Liver (tissue), 9 donors: ENCODE results near the gene GCNA. TPM values are rescaled to one million over a fixed set of nuclear protein-coding genes. Genes with fewer than 3 reads are reported as not detected.

ENCODE experiments used
- DNase-seq: peaks from one replicate; pipeline ENCODE4 v3.0.0-alpha.2; 2017; ENCODE audit warnings: low spot score
- H3K27ac ChIP-seq, 2 donors: one replicate each; pipeline ENCODE4 v1.7.0; 2013; ENCODE audit warnings: inconsistent platforms in 2 of 2, low read length in 2 of 2, control low read depth in 1 of 2, low read depth in 1 of 2, mild to moderate bottlenecking in 1 of 2
- H3K27me3 ChIP-seq, 4 donors: one replicate each; pipeline versions ENCODE4 v1.6.1 to v1.7.0; 2013; ENCODE audit warnings: low read length in 3 of 4, inconsistent platforms in 1 of 4, mild to moderate bottlenecking in 1 of 4, moderate library complexity in 1 of 4; ENCODE audit not compliant: control insufficient read depth in 4 of 4, insufficient read depth in 4 of 4
- H3K36me3 ChIP-seq, 4 donors: one replicate each; pipeline versions ENCODE4 v1.6.1 to v1.7.0; 2013; ENCODE audit warnings: low read length in 3 of 4, mild to moderate bottlenecking in 3 of 4, low read depth in 1 of 4, moderate library complexity in 1 of 4; ENCODE audit not compliant: control insufficient read depth in 4 of 4, insufficient read depth in 3 of 4
- H3K4me1 ChIP-seq, 4 donors: one replicate each; pipeline versions ENCODE4 v1.6.1 to v1.7.0; 2013; ENCODE audit warnings: low read length in 3 of 4, mild to moderate bottlenecking in 3 of 4, moderate library complexity in 1 of 4; ENCODE audit not compliant: control insufficient read depth in 4 of 4, insufficient read depth in 4 of 4
- H3K4me3 ChIP-seq, 3 donors: one replicate each; pipeline versions ENCODE4 v1.6.1 to v1.7.0; 2013; ENCODE audit warnings: low read length in 3 of 3, control low read depth in 1 of 3, low read depth in 1 of 3, mild to moderate bottlenecking in 1 of 3
- H3K9ac ChIP-seq, 2 donors: one replicate each; pipeline ENCODE4 v1.7.0; 2013; ENCODE audit warnings: low read length in 2 of 2, mild to moderate bottlenecking in 2 of 2, moderate library complexity in 2 of 2, control low read depth in 1 of 2, low read depth in 1 of 2
- H3K9me3 ChIP-seq, 4 donors: one replicate each; pipeline versions ENCODE4 v1.6.1 to v1.7.0; 2013; ENCODE audit warnings: low read length in 3 of 4; ENCODE audit not compliant: control insufficient read depth in 4 of 4
- ATF3 ChIP-seq: IDR thresholded peaks from 2 replicates; pipeline ENCODE4 v1.6.1; 2016; ENCODE audit warnings: antibody characterized with exemption
- CTCF ChIP-seq: fragments of 150-350 bp; IDR thresholded peaks from 2 replicates; pipeline ENCODE4 v1.5.1; 2017; ENCODE audit warnings: improper control_type of control experiment, low read depth, low read length; ENCODE audit not compliant: missing input control
- EGR1 ChIP-seq, 2 donors: IDR thresholded peaks; 2 replicates each; pipeline ENCODE4 v1.6.1; 2016 to 2018; ENCODE audit warnings: antibody characterized with exemption in 2 of 2, low read depth in 2 of 2
- FOXA1 ChIP-seq: IDR thresholded peaks from 2 replicates; pipeline ENCODE4 v1.6.1; 2016; ENCODE audit warnings: antibody characterized with exemption
- FOXA2 ChIP-seq: IDR thresholded peaks from 2 replicates; pipeline ENCODE4 v1.6.1; 2016; ENCODE audit warnings: antibody characterized with exemption
- GABPA ChIP-seq, 2 donors: IDR thresholded peaks in 1 of 2; conservative IDR thresholded peaks in 1 of 2; 2 replicates each; pipeline ENCODE4 v1.6.1; 2016; ENCODE audit warnings: antibody characterized with exemption in 2 of 2, mild to moderate bottlenecking in 1 of 2, moderate library complexity in 1 of 2
- HNF4A ChIP-seq, 2 donors: conservative IDR thresholded peaks; 2 replicates each; pipeline ENCODE4 v1.6.1; 2016; ENCODE audit warnings: antibody characterized with exemption in 2 of 2, mild to moderate bottlenecking in 2 of 2
- HNF4G ChIP-seq: IDR thresholded peaks from 2 replicates; pipeline ENCODE4 v1.6.1; 2016; ENCODE audit warnings: antibody characterized with exemption
- JUND ChIP-seq, 2 donors: IDR thresholded peaks; 2 replicates each; pipeline ENCODE4 v1.6.1; 2016; ENCODE audit warnings: antibody characterized with exemption in 2 of 2
- MAX ChIP-seq: IDR thresholded peaks from 2 replicates; pipeline ENCODE4 v1.6.1; 2016; ENCODE audit warnings: antibody characterized with exemption
- NR2F2 ChIP-seq: IDR thresholded peaks from 2 replicates; pipeline ENCODE4 v1.6.1; 2016; ENCODE audit warnings: antibody characterized with exemption
- RAD21 ChIP-seq, 2 donors: IDR thresholded peaks; 2 replicates each; pipeline ENCODE4 v1.6.1; 2016; ENCODE audit warnings: antibody characterized with exemption in 2 of 2, mild to moderate bottlenecking in 2 of 2
- REST ChIP-seq: IDR thresholded peaks from 2 replicates; pipeline ENCODE4 v1.6.1; 2016; ENCODE audit warnings: antibody characterized with exemption, mild to moderate bottlenecking
- RXRA ChIP-seq, 2 donors: IDR thresholded peaks; 2 replicates each; pipeline ENCODE4 v1.6.1; 2017 to 2018; ENCODE audit warnings: antibody characterized with exemption in 2 of 2, mild to moderate bottlenecking in 1 of 2
- SP1 ChIP-seq: IDR thresholded peaks from 2 replicates; pipeline ENCODE4 v1.6.1; 2018; ENCODE audit warnings: antibody characterized with exemption, mild to moderate bottlenecking
- TAF1 ChIP-seq: conservative IDR thresholded peaks from 2 replicates; pipeline ENCODE4 v1.6.1; 2016; ENCODE audit warnings: antibody characterized with exemption, mild to moderate bottlenecking
- YY1 ChIP-seq: IDR thresholded peaks from 2 replicates; pipeline ENCODE4 v1.6.1; 2016; ENCODE audit warnings: antibody characterized with exemption, mild to moderate bottlenecking
- ZBTB33 ChIP-seq: IDR thresholded peaks from 2 replicates; pipeline ENCODE4 v1.6.1; 2016; ENCODE audit warnings: antibody characterized with exemption
- WGBS: extraction: QIAGEN DNeasy Blood & Tissue Kit; methylation state at CpG from one replicate; pipeline ENCODE4 v1.1.7; 2013; 5-methylcytosine and 5-hydroxymethylcytosine counted together
- polyA plus RNA-seq, 2 donors: library from polyadenylated mRNA; stranded (reverse) in 1 of 2; unstranded in 1 of 2; fragments of 200-250 nt in 1 of 2; fragments of >200 nt in 1 of 2; fragmentation: Nextera tagmentation in 1 of 2; extraction: Ambion mirVana in 1 of 2; gene quantifications; one replicate each; pipeline versions ENCODE4 v1.2.1 to v1.2.3, GENCODE V29; 2013 to 2015
- total RNA-seq, 2 donors: library from RNA; depleted of rRNA; stranded (reverse); fragments of >200 nt; gene quantifications; one replicate each; pipeline ENCODE4 v1.2.3, GENCODE V29; 2014
- donor health status: healthy.
- donor health status: healthy.
- donor health status: healthy.
- donor health status: healthy.
- donor health status: healthy.

Gene GCNA
- total and polyA plus RNA-seq, 4 donors, result 0.18 to 3.7 (median 0.73) TPM

GRCh38 chrX:71579990-71580380 lies 1.7 kb downstream of the GCNA start:
- Histone ChIP-seq H3K4me3 (no peak overlapping the region), H3K36me3 (peaks cover 0 to 2% (median 2%) of the 10 kb centered on the region in 4 donors), H3K27ac (no peak overlapping the region), H3K4me1 (no peaks in the 10 kb centered on the region), H3K9me3 (no peaks in the 10 kb centered on the region), H3K9ac (no peak overlapping the region), H3K27me3 (no peaks in the 10 kb centered on the region)
- WGBS, result 91% methylated on average over 7 of the region's 7 CpGs
- DNase-seq, result no peak
- TF ChIP-seq FOXA2, result no peak
- TF ChIP-seq FOXA1, result no peak
- no peak for TF ChIP-seq CTCF
- TF ChIP-seq JUND (IDR thresholded peaks at IDR 0.05), result no peak
- TF ChIP-seq RAD21 (IDR thresholded peaks at IDR 0.05), result no peak
- no peak for TF ChIP-seq HNF4G
- TF ChIP-seq TAF1, result no peak
- TF ChIP-seq HNF4A (conservative IDR thresholded peaks at IDR 0.05), result no peak
- TF ChIP-seq YY1, result no peak
- TF ChIP-seq NR2F2, result no peak
- TF ChIP-seq EGR1 (IDR thresholded peaks at IDR 0.05; ENCODE audit: low read depth in 2 of 2), result no peak
- TF ChIP-seq SP1, result no peak
- TF ChIP-seq ZBTB33, result no peak
- no peak for TF ChIP-seq REST
- no peak for TF ChIP-seq ATF3
- TF ChIP-seq GABPA (IDR thresholded peaks at IDR 0.05 in 1 of 2, conservative IDR thresholded peaks at IDR 0.05 in 1 of 2), result no peak
- no peak for TF ChIP-seq MAX
- no peak for TF ChIP-seq RXRA (IDR thresholded peaks at IDR 0.05)
